HepG2 (cell line): ENCODE measurements around the gene ITGAV. TPM values are rescaled to one million over a fixed set of nuclear protein-coding genes. Genes with fewer than 3 reads are reported as not detected.

Experiments used
- ATAC-seq: fragments of 200-7000 bp; cut with Tn5 transposase; 3 replicates; pipeline ENCODE4 v1.9.1; 2020; ENCODE audit warnings: mild to moderate bottlenecking, moderate library complexity
- BruUV-seq: library from RNA; stranded (reverse); fragments of 400-500 nt; replicated peaks from 2 replicates; lab custom pipeline; 2021; lab: Mats Ljungman, UMichigan
- CTCF ChIA-PET: fragments of 300-600 bp; formaldehyde crosslinking; extraction: SDS; loops from one replicate; lab custom pipeline; 2021; ENCODE audit warnings: low total read pairs, inconsistent platforms, low intra/inter-chr PET ratio; lab: Yijun Ruan, JAX
- POLR2A ChIA-PET: fragments of 350-600 bp; sonication (Branson Sonifier 250); formaldehyde crosslinking; loops from one replicate; lab custom pipeline; 2020; ENCODE audit warnings: antibody characterized with exemption, inconsistent platforms; lab: Yijun Ruan, JAX
- DNase-seq: peaks from one replicate; pipeline ENCODE4 v3.0.0-alpha.2; 2015; ENCODE audit warnings: low spot score
- FAIRE-seq: peaks from 3 replicates; lab custom pipeline; 2011; peaks lifted over from hg19 to GRCh38; lab: Jason Lieb, UNC
- H2AFZ ChIP-seq: one replicate; pipeline ENCODE4 v1.6.1; 2011; ENCODE audit warnings: low read length, inconsistent platforms
- H3K27ac ChIP-seq: fragments of 300-600 bp; 3 replicates; pipeline ENCODE4 v1.8.0; 2011; ENCODE audit warnings: mixed run types, mild to moderate bottlenecking, mixed read lengths, low read length, inconsistent platforms; ENCODE audit not compliant: insufficient read depth; ENCODE audit errors: extremely low read length
- H3K27me3 ChIP-seq, 2 experiments: fragments of 200-600 bp in 1 of 2; 2 replicates in 1 of 2; 3 replicates in 1 of 2; pipeline versions ENCODE4 v1.6.0 to v1.8.0; 2011; ENCODE audit warnings: low read length in 2 of 2, mild to moderate bottlenecking in 2 of 2, moderate library complexity in 2 of 2, inconsistent platforms in 1 of 2; ENCODE audit not compliant: insufficient read depth in 2 of 2, control insufficient read depth in 1 of 2
- H3K36me3 ChIP-seq, 2 experiments: fragments of 200-600 bp in 1 of 2; replicated peaks in 1 of 2; 2 replicates in 1 of 2; 3 replicates in 1 of 2; pipeline versions ENCODE4 v1.5.1 to v1.8.0; 2011; ENCODE audit warnings: low read length in 2 of 2, inconsistent platforms in 1 of 2; ENCODE audit not compliant: insufficient read depth in 2 of 2, control insufficient read depth in 1 of 2
- H3K4me1 ChIP-seq: 2 replicates; pipeline ENCODE4 v1.5.1; 2012; ENCODE audit warnings: low read length, inconsistent platforms; ENCODE audit not compliant: insufficient read depth
- H3K4me2 ChIP-seq: 2 replicates; pipeline ENCODE4 v1.6.0; 2011; ENCODE audit warnings: low read depth, low read length, inconsistent platforms
- H3K4me3 ChIP-seq, 3 experiments: fragments of 200-600 bp in 1 of 3; sonication (generic), shearing (Covaris generic) in 1 of 3; replicated peaks in 1 of 3; 2 replicates each; pipeline ENCODE4 v1.5.1; 2011 to 2016; ENCODE audit warnings: low read length in 3 of 3, inconsistent platforms in 2 of 3, low read depth in 2 of 3, mild to moderate bottlenecking in 2 of 3, control low read depth in 1 of 3, mixed read lengths in 1 of 3; ENCODE audit not compliant: insufficient read depth in 1 of 3
- H3K79me2 ChIP-seq: one replicate; pipeline ENCODE4 v1.6.1; 2011; ENCODE audit warnings: low read length, inconsistent platforms; ENCODE audit not compliant: insufficient read depth
- H3K9ac ChIP-seq: 2 replicates; pipeline ENCODE4 v1.6.0; 2011; ENCODE audit warnings: mild to moderate bottlenecking, low read depth, low read length, inconsistent platforms; ENCODE audit not compliant: insufficient read depth
- H3K9me3 ChIP-seq: 2 replicates; pipeline ENCODE4 v1.5.1; 2012; ENCODE audit warnings: mild to moderate bottlenecking, low read length
- H4K20me1 ChIP-seq: 2 replicates; pipeline ENCODE4 v1.6.0; 2011; ENCODE audit warnings: inconsistent platforms, mild to moderate bottlenecking, low read length, moderate library complexity; ENCODE audit not compliant: insufficient read depth
- FOXK2 ChIP-seq: fragments of 450-650 bp; IDR thresholded peaks from 2 replicates; pipeline ENCODE4 v1.6.1; 2016
- NFYC ChIP-seq: IDR thresholded peaks from 2 replicates; pipeline ENCODE4 v1.6.1; 2016; ENCODE audit warnings: missing genetic modification reagents, missing compliant biosample characterization
- SNRNP70 ChIP-seq: fragments of 200-400 bp; formaldehyde crosslinking; IDR thresholded peaks from 2 replicates; pipeline ENCODE4 v1.6.1; 2017; ENCODE audit warnings: mild to moderate bottlenecking, low read depth, low read length, moderate library complexity
- ZNF569 ChIP-seq: sonication (generic); formaldehyde crosslinking; IDR thresholded peaks from 2 replicates; pipeline ENCODE4 v1.5.0; 2020; ENCODE audit warnings: mild to moderate bottlenecking, missing genetic modification reagents, moderate library complexity, borderline replicate concordance
- ZNF672 ChIP-seq: sonication (generic); formaldehyde crosslinking; IDR thresholded peaks from 2 replicates; pipeline ENCODE4 v1.8.1; 2022; ENCODE audit warnings: missing genetic modification reagents
- ZNF709 ChIP-seq: sonication (generic); formaldehyde crosslinking; IDR thresholded peaks from 2 replicates; pipeline ENCODE4 v1.5.0; 2020; ENCODE audit warnings: mild to moderate bottlenecking, missing genetic modification reagents
- ZNF746 ChIP-seq: sonication (generic); formaldehyde crosslinking; IDR thresholded peaks from 2 replicates; pipeline ENCODE4 v1.8.0; 2022; ENCODE audit warnings: mild to moderate bottlenecking, missing genetic modification reagents
- ZSCAN30 ChIP-seq: sonication (generic); formaldehyde crosslinking; IDR thresholded peaks from 2 replicates; pipeline ENCODE4 v1.5.0; 2020; ENCODE audit warnings: mild to moderate bottlenecking, missing genetic modification reagents
- WGBS: methylation state at CpG from one replicate; pipeline ENCODE4 v1.1.6; 2017; ENCODE audit warnings: low lambda C conversion rate; 5-methylcytosine and 5-hydroxymethylcytosine counted together
- in situ Hi-C: cut with HindIII; loops from 2 replicates; pipeline ENCODE4 v1.10.0; 2017; ENCODE audit warnings: low pct_unique_long_range_greater_than_20kb; ENCODE audit not compliant: extremely low pct_ligation_motif_present
- intact Hi-C: fragments of 100-400 bp; cut with micrococcal nuclease; formaldehyde crosslinking; loops from one replicate; pipeline ENCODE4 v1.10.0; 2022; ENCODE audit not compliant: unreplicated experiment
- polyA plus RNA-seq, 8 experiments: library from polyadenylated mRNA; depleted of rRNA in 3 of 8; stranded (reverse) in 7 of 8; unstranded in 1 of 8; fragments of >200 nt; fragmentation: Illumina TruSeq in 4 of 8; extraction: Trizol in 4 of 8; gene quantifications; 2 replicates each; pipeline versions ENCODE4 v1.2.1 to v1.2.3, GENCODE V29; 2011 to 2016; ENCODE audit warnings: low read depth in 4 of 8, missing spikeins in 1 of 8, mixed read lengths in 1 of 8; ENCODE audit not compliant: insufficient read depth in 1 of 8
- total RNA-seq, 5 experiments: library from RNA; depleted of rRNA; stranded (reverse); fragments of >200 nt; fragmentation: Illumina TruSeq; extraction: Trizol; gene quantifications; 2 replicates each; pipeline ENCODE4 v1.2.3, GENCODE V29; 2016; ENCODE audit warnings: low read depth in 1 of 5
- TF ChIP-seq, protein P1 (sequence below): sonication (generic); formaldehyde crosslinking; IDR thresholded peaks from 2 replicates; pipeline ENCODE4 v1.5.0; 2020; ENCODE audit warnings: mild to moderate bottlenecking, missing genetic modification reagents
- TF ChIP-seq, protein P2 (sequence below): sonication (generic); formaldehyde crosslinking; IDR thresholded peaks from 2 replicates; pipeline ENCODE4 v1.8.0; 2022; ENCODE audit warnings: mild to moderate bottlenecking, missing genetic modification reagents, moderate library complexity

ITGAV gene
- total and polyA plus RNA-seq, 2 of the 13 experiments (the other 11 are each of a cell fraction or from before 2014, with no cell fraction given), result 59.1 to 60.4 TPM

DNA sequence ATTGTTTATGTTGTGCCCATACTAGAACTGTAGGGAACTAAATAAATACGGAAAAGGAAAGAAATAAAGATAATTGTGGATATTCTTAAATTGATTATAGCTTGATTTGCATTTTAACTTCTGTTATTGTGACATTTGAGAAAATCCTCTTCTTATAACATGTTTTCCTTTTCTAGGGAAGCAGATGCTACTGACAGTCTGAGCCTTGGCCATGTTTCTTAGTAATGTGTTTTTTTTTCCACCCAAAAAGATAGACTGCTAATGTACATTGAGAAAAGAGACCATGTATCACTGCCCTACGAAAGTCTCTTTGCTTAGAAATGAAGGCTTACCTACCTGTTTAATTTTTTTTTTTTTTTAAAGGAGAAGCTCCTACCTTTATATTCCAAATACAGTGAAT is 22.2 kb downstream of the ITGAV start:
- TF ChIP-seq ZNF672 (CRISPR knock-in tag) (no peak), ZSCAN30 (CRISPR knock-in tag) (no peak)
- CTCF ChIA-PET, result no interaction called here
- BruUV-seq, result no TSS peak

GRCh38 chr2:186612555-186613440 is 22.9 kb downstream of the ITGAV start:
- TF ChIP-seq ZNF746 (no peak), SNRNP70 (no peak), ZNF569 (no peak), FOXK2 (no peak), ZNF709 (CRISPR knock-in tag) (no peak), NFYC (CRISPR knock-in tag) (no peak)
- TF ChIP-seq, protein P1, sequence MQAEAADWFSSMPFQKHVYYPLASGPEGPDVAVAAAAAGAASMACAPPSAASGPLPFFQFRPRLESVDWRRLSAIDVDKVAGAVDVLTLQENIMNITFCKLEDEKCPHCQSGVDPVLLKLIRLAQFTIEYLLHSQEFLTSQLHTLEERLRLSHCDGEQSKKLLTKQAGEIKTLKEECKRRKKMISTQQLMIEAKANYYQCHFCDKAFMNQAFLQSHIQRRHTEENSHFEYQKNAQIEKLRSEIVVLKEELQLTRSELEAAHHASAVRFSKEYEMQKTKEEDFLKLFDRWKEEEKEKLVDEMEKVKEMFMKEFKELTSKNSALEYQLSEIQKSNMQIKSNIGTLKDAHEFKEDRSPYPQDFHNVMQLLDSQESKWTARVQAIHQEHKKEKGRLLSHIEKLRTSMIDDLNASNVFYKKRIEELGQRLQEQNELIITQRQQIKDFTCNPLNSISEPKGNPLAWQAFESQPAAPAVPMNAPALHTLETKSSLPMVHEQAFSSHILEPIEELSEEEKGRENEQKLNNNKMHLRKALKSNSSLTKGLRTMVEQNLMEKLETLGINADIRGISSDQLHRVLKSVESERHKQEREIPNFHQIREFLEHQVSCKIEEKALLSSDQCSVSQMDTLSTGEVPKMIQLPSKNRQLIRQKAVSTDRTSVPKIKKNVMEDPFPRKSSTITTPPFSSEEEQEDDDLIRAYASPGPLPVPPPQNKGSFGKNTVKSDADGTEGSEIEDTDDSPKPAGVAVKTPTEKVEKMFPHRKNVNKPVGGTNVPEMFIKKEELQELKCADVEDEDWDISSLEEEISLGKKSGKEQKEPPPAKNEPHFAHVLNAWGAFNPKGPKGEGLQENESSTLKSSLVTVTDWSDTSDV (CRISPR knock-in tag), result no peak
- TF ChIP-seq, protein P2, sequence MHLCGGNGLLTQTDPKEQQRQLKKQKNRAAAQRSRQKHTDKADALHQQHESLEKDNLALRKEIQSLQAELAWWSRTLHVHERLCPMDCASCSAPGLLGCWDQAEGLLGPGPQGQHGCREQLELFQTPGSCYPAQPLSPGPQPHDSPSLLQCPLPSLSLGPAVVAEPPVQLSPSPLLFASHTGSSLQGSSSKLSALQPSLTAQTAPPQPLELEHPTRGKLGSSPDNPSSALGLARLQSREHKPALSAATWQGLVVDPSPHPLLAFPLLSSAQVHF (CRISPR knock-in tag), result no peak
- ChIA-PET CTCF (no interaction called here), POLR2A (interaction anchor here (1.3 kb wide), 1 partner anchor 127 kb away, joined by 3 read pairs; the partner anchor contains the start of gene ZC3H15)
- H3K4me1 ChIP-seq, result no peaks in the 10 kb centered on the region
- no peaks in the 10 kb centered on the region; the same call in 1 of the 2 replicates for H4K20me1 ChIP-seq
- H3K9me3 ChIP-seq, result no peaks in the 10 kb centered on the region
- no peak overlapping the region for H3K9ac ChIP-seq
- H3K4me2 ChIP-seq, result no peak overlapping the region
- no peak overlapping the region for H3K4me3 ChIP-seq
- H3K79me2 ChIP-seq, result peaks cover 6% of the 10 kb centered on the region
- H3K27me3 ChIP-seq, result no peaks in the 10 kb centered on the region
- no peak overlapping the region for H2AFZ ChIP-seq
- FAIRE-seq (no peak), DNase-seq (no peak), ATAC-seq (no peak)
- peaks cover 4 to 14% of the 10 kb centered on the region in 2 experiments; a peak in 4 of 5 replicates for H3K36me3 ChIP-seq
- BruUV-seq, result no TSS peak
- in situ Hi-C loops, result no loop called here
- no peak overlapping the region for H3K27ac ChIP-seq
- intact Hi-C loops, result no loop called here
- WGBS, result 87% methylated on average over 2 of the region's 2 CpGs

More for the DNA sequence above, 22.2 kb downstream of the ITGAV start:
- no peak for FAIRE-seq
- Histone ChIP-seq H3K36me3 (peaks cover 4 to 16% of the 10 kb centered on the region in 2 experiments; a peak in 4 of 5 replicates), H4K20me1 (no peaks in the 10 kb centered on the region; the same call in 1 of the 2 replicates), H3K27ac (no peak overlapping the region), H3K9me3 (no peaks in the 10 kb centered on the region), H3K27me3 (no peaks in the 10 kb centered on the region), H3K9ac (no peak overlapping the region), H3K79me2 (peaks cover 6% of the 10 kb centered on the region), H3K4me3 (no peak overlapping the region), H2AFZ (no peak overlapping the region), H3K4me2 (no peak overlapping the region), H3K4me1 (no peaks in the 10 kb centered on the region)
- intact Hi-C loops (no loop called here), in situ Hi-C loops (no loop called here)
- no peak for ATAC-seq
- 96% methylated on average over 2 of the region's 2 CpGs for WGBS
- DNase-seq, result no peak
- POLR2A ChIA-PET, result no interaction called here
